ENCODE measurements around the gene LMNB1.
A peak's percentile ranks its signal among the peaks of the same experiment; 100 is the strongest.
"Not testable (repeated sequence)": the region's sequence is repeated elsewhere in the genome, so short reads cannot be mapped to it uniquely, and the experiment has no call there.

The LMNB1 gene

DNA sequence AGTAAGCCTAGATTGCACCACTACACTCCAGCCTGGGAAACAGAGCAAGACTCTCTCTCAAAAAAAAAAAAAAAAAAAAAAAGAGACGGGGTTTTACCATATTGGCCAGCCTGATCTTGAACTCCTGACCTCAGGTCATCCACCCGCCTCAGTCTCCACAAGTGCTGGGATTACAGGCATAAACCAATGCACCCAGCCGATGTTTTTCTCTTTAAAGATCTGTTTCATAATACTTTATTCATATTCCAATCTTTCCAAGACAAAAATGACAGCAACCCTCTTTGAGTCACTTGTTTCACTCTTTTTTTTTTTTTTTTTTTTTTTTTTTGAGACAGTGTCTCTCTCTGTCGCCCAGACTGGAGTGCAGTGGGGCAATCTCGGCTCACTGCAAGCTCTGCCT lies 13.6 kb upstream of the LMNB1 start:
- no peak overlapping the region for H3K27ac ChIP-seq
- no peak for TF ChIP-seq ZFX (IDR thresholded peaks at IDR 0.05)
- TF ChIP-seq, protein P1, sequence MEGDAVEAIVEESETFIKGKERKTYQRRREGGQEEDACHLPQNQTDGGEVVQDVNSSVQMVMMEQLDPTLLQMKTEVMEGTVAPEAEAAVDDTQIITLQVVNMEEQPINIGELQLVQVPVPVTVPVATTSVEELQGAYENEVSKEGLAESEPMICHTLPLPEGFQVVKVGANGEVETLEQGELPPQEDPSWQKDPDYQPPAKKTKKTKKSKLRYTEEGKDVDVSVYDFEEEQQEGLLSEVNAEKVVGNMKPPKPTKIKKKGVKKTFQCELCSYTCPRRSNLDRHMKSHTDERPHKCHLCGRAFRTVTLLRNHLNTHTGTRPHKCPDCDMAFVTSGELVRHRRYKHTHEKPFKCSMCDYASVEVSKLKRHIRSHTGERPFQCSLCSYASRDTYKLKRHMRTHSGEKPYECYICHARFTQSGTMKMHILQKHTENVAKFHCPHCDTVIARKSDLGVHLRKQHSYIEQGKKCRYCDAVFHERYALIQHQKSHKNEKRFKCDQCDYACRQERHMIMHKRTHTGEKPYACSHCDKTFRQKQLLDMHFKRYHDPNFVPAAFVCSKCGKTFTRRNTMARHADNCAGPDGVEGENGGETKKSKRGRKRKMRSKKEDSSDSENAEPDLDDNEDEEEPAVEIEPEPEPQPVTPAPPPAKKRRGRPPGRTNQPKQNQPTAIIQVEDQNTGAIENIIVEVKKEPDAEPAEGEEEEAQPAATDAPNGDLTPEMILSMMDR (conservative IDR thresholded peaks at IDR 0.05) = no peak

DNA sequence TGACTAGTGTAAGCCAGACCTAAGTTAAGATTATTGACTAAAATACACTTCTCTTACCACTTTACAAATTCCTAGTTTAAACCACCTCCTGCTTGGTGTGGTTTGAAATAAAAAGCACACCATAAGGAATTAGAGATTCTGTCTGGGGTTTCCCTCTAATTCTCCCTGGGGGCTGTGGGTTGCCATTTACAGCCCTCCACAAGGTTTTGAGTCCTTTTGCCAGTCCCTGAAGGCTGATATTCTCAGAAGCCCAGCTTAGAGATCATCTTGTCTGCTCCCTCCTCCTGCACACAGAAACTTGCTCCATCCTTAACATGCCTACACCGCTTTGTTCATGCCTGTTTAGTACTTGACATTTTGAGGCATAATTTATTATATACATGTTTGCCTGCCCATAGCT lies 7.2 kb upstream of the LMNB1 start:
- TF ChIP-seq, protein P1 (conservative IDR thresholded peaks at IDR 0.05) = no peak
- TF ChIP-seq ZFX (IDR thresholded peaks at IDR 0.05) = no peak
- H3K27ac ChIP-seq = no peak overlapping the region

DNA sequence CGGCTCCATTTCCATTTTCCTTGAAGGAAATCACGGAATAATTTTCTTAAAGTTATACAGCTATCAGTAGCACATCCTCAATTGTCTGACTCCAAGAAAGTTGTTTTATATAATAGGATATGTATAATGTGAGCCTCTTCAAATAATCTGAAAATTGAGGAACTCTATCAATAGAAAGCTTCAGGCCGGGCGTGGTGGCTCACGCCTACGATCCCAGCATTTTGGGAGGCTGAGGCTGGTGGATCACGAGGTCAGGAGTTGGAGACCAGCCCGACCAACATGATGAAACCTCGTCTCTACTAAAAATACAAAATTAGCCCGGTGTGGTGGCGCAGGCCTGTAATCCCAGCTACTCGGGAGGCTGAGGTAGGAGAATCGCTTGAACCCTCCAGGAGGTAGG lies 3.4 kb upstream of the LMNB1 start:
- not testable (repeated sequence) for H3K27ac ChIP-seq

DNA sequence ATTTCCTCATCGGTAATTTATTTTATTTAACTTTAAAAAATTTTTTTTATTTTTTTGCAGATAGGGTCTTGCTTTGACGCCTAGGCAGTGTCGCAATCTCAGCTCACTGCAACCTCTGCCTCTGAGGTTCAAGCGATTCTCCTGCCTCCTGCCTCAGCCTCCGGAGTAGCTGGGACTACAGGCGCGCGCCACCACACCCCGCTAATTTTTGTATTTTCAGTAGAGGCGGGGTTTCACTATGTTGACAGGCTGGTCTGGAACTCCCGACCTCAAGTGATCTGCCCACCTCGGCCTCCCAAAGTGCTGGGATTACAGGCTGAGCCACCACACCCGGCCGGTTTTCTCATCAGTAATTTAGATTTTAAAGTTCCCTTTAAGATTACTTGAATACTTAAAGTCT lies 2.3 kb upstream of the LMNB1 start:
- H3K27ac ChIP-seq = peak overlapping the region; percentile 18; the same call in 1 of the 2 replicates

DNA sequence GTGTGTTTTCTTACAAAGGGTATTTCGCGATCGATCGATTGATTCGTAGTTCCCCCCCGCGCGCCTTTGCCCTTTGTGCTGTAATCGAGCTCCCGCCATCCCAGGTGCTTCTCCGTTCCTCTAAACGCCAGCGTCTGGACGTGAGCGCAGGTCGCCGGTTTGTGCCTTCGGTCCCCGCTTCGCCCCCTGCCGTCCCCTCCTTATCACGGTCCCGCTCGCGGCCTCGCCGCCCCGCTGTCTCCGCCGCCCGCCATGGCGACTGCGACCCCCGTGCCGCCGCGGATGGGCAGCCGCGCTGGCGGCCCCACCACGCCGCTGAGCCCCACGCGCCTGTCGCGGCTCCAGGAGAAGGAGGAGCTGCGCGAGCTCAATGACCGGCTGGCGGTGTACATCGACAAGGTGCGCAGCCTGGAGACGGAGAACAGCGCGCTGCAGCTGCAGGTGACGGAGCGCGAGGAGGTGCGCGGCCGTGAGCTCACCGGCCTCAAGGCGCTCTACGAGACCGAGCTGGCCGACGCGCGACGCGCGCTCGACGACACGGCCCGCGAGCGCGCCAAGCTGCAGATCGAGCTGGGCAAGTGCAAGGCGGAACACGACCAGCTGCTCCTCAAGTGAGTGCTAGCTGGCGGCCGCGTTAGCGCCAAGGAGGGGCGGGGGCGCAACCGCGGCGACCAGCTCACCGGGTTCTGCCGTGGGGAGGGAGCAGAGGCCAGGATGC lies 480 bp downstream of the LMNB1 start:
- peak overlapping the region; percentile 98 for H3K27ac ChIP-seq
- TF ChIP-seq, protein P1 (conservative IDR thresholded peaks at IDR 0.05) = peak; percentile 7; the same call in 1 of the 2 replicates
- peak; percentile 47; the same call in 1 of the 2 replicates for TF ChIP-seq ZFX (IDR thresholded peaks at IDR 0.05)

DNA sequence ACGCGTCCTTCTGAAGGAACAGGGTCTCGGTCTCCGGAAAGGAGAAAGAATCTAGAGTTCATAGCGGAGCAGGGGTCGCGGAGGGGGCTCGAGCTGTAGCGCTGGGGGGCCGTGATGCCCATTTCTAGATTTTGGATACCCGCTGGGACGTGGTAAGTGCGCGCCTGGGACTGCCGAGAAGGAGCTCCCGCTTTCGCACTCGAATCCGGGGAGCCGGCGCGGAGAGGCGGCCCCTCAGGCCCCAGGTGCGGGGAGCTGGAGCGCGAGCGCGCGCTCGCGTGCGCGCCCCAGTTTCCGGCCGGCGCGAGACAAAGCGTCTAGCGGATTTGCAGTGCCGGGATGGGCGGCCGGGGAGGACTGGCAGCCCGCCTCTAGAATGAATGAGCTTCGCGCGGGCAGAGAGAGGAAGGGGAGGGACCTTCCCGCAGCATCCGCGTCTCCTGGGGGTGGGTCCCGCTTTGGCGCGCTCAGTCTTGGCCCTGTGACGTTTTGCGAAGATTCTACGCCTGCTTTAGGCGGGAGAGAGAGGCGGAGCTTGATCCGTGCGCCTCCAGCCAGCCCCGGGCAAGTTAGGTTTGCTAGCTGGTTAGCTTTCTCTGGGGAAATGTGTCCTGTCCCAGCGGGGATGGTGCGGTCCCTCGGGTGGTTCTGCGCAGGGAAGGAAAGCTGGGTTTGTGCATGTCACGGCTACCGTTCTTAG lies 1.2 kb downstream of the LMNB1 start:
- H3K27ac ChIP-seq = peak overlapping the region; percentile 98
- TF ChIP-seq, protein P1 (conservative IDR thresholded peaks at IDR 0.05) = no peak
- TF ChIP-seq ZFX (IDR thresholded peaks at IDR 0.05) = no peak

DNA sequence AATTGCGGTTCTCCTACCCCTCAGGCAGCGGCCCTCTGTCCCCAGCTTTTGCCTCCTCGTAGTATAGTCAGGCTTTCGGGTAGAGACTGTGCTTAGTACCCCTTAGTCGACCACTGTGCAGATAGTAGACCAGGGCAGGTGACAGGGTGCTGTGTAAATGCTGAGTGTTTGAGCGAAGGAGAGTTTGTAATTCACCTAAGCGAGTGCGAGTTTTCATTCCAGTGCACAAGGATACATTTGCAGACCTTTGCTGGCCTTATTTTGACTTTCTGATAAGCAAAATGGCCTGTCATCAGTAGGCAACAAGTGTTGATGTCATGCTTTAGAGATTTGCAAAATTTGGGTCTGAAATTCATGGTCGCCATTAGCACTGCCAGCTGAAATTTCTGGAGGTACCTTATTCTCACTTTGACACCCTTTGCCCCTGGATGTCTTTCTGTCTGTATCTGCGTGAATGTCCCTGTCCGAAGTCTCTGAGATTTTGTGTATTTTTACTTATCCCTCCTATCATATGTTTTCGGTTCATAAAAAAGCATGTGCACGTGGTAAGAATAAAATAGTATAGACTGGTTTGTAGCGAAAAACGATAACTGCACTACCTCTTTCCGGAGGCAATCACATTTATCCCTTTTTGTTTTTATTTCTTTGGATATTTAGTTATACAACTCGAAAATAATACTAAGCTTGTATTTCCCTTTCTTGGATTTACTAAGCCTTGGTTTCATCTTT lies 1.9 kb downstream of the LMNB1 start:
- TF ChIP-seq ZFX (IDR thresholded peaks at IDR 0.05) = no peak
- TF ChIP-seq, protein P1 (conservative IDR thresholded peaks at IDR 0.05) = no peak
- peak overlapping the region; percentile 98 for H3K27ac ChIP-seq

DNA sequence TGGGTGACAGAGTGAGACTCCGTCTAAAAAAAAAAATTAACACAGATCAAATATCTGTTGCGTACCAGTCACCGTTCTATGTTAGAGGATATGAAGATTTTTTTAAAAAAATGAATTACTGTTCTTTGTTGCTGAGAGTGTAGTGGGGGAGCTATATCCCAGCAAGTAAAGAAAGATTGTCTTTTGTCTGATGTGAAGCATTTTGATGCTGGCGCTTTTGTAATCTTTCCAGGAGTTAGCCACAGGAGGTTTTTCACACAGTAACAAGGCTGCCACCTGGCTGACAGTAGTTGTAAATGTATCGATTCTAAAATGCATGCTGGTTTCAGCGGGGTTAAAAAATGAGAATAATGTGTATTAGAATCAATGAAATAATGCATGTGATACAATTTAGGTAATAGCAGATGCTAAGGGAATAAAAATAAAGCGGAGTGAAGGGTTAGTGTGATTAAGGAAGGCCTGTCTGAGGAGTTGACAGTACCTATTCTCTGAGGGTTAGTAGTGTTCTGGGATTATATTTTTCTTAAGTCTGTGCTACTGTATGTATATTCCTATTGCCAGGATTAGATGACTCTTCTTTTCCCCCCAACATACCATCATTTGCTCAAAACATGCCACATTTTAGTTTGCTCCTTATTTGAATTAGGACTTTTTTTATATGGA lies 3.4 kb downstream of the LMNB1 start:
- H3K27ac ChIP-seq = peak overlapping the region; percentile 6; the same call in 1 of the 2 replicates
- TF ChIP-seq, protein P1 (conservative IDR thresholded peaks at IDR 0.05) = peak; percentile 82
- no peak for TF ChIP-seq ZFX (IDR thresholded peaks at IDR 0.05)

DNA sequence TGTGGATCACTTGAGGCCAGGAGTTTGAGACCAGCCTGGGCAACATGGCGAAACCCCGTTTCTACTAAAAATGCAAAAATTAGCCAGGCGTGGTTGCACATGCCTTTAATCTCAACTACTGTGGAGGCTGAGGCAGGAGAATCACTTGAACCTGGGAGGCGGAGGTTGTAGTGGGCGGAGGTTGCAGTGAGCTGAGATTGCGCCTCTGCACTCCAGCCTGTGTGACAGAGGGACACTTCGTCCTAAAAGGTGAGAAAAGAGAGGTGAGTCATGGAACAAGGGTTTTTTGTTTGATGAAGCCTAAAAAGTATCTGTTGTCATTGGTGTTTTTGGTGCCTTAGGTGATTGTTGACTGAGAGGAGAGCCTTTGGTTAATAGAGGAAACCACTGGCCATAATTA lies 11.5 kb downstream of the LMNB1 start:
- not testable (repeated sequence) for H3K27ac ChIP-seq
